GM12878 (cell line): ENCODE data around the gene PPM1A. TPM values are rescaled to one million over a fixed set of nuclear protein-coding genes. Genes with fewer than 3 reads are reported as not detected.
A peak's percentile ranks its signal among the peaks of the same experiment; 100 is the strongest.

Experiments
- CBFB ChIP-seq: IDR thresholded peaks from 2 replicates; pipeline ENCODE4 v1.6.1; 2016; ENCODE audit warnings: antibody characterized with exemption, low read depth
- JUNB ChIP-seq: IDR thresholded peaks from 2 replicates; pipeline ENCODE4 v1.6.1; 2016; ENCODE audit warnings: antibody characterized with exemption, mild to moderate bottlenecking
- MEF2B ChIP-seq: fragments of 450-650 bp; IDR thresholded peaks from 2 replicates; pipeline ENCODE4 v1.6.1; 2018; ENCODE audit warnings: mild to moderate bottlenecking, moderate library complexity; ENCODE audit not compliant: partially characterized antibody, poor library complexity, severe bottlenecking
- SRF ChIP-seq, 2 experiments: IDR thresholded peaks; 2 replicates each; pipeline ENCODE4 v1.6.1; 2011; ENCODE audit warnings: low read depth in 2 of 2, low read length in 2 of 2, mild to moderate bottlenecking in 1 of 2, moderate library complexity in 1 of 2
- ZBTB4 ChIP-seq: fragments of 450-650 bp; formaldehyde crosslinking; IDR thresholded peaks from 2 replicates; pipeline ENCODE4 v1.4.0; 2022; ENCODE audit warnings: mild to moderate bottlenecking, moderate library complexity
- ZNF274 ChIP-seq: IDR thresholded peaks from one replicate; pipeline ENCODE4 v1.8.0; 2011; ENCODE audit not compliant: insufficient read length, insufficient read depth
- ZSCAN29 ChIP-seq: fragments of 450-650 bp; IDR thresholded peaks from 2 replicates; pipeline ENCODE4 v1.6.1; 2017; ENCODE audit warnings: mild to moderate bottlenecking, moderate library complexity
- polyA plus RNA-seq, 11 experiments: library from polyadenylated mRNA; depleted of rRNA in 4 of 11; unstranded in 6 of 11; stranded (reverse) in 5 of 11; fragments of >200 nt; fragmentation: Nextera tagmentation in 4 of 11; fragmentation: Illumina TruSeq in 1 of 11; extraction: Ambion mirVana in 4 of 11; extraction: Trizol in 1 of 11; gene quantifications; 1 replicate in 1 of 11; 2 replicates in 10 of 11; pipeline versions ENCODE4 v1.2.1 to v1.2.3, GENCODE V29; 2011 to 2016; ENCODE audit warnings: inconsistent platforms in 2 of 11, missing spikeins in 2 of 11, low read depth in 1 of 11
- total RNA-seq, 4 experiments: library from RNA; depleted of rRNA in 3 of 4; stranded (reverse); fragments of >200 nt in 3 of 4; fragmentation: Illumina TruSeq in 1 of 4; extraction: Trizol in 1 of 4; gene quantifications; 2 replicates each; pipeline versions ENCODE4 v1.2.1 to v1.2.3, GENCODE V29; 2013 to 2021

Gene PPM1A
- total and polyA plus RNA-seq, 10 of the 15 experiments (the other 5 are each of a cell fraction or from before 2014, with no cell fraction given) = 16.8 to 124 (median 47.0) TPM

GRCh38 chr14:60245380-60246177 lies 3.4 kb upstream of the PPM1A start (continued):
- TF ChIP-seq ZNF274 (no peak), MEF2B (no peak), SRF (IDR thresholded peaks at IDR 0.05; ENCODE audit: low read depth in 2 of 2, low read length in 2 of 2) (peak; percentile 30 to 74; a peak in 3 of 4 replicates), CBFB (no peak), ZSCAN29 (no peak), ZBTB4 (CRISPR knock-in tag) (no peak), JUNB (no peak)
- TF ChIP-seq, all 136 proteins: peak for 5
